Measurements from ENCODE around the gene RFWD3.
"Not testable (repeated sequence)": the region's sequence is repeated elsewhere in the genome, so short reads cannot be mapped to it uniquely, and the experiment has no call there.

The RFWD3 gene

DNA sequence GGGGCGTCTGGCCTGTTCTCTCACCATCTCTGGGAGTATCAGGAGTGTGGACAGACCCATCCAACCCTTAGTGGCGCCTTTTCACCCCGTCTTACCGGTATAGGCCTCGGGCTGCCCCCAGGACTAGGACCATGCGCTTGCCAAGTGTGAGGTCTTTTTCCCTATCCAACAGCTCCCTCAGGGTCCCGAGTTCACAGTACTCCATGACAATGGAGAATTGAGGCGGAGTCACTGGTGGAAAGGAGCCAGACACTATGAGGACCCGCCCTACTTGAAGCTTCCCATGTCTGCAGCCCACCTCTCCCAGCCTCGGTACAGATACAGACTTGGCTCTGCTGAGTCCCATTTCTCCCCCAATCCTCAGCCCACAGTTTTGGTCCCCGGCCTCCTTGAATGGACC, 15.9 kb upstream of the RFWD3 start:
- no peaks in the 10 kb centered on the region for H3K9me3 ChIP-seq (ENCODE audit: control insufficient read depth, low read length)
- no peak overlapping the region for H3K9ac ChIP-seq
- no peak overlapping the region for H2AFZ ChIP-seq
- no peak overlapping the region for H3K4me2 ChIP-seq (ENCODE audit: low read length)
- H3K79me2 ChIP-seq = no peaks in the 10 kb centered on the region
- H3K4me1 ChIP-seq = no peaks in the 10 kb centered on the region
- TF ChIP-seq, protein P1, sequence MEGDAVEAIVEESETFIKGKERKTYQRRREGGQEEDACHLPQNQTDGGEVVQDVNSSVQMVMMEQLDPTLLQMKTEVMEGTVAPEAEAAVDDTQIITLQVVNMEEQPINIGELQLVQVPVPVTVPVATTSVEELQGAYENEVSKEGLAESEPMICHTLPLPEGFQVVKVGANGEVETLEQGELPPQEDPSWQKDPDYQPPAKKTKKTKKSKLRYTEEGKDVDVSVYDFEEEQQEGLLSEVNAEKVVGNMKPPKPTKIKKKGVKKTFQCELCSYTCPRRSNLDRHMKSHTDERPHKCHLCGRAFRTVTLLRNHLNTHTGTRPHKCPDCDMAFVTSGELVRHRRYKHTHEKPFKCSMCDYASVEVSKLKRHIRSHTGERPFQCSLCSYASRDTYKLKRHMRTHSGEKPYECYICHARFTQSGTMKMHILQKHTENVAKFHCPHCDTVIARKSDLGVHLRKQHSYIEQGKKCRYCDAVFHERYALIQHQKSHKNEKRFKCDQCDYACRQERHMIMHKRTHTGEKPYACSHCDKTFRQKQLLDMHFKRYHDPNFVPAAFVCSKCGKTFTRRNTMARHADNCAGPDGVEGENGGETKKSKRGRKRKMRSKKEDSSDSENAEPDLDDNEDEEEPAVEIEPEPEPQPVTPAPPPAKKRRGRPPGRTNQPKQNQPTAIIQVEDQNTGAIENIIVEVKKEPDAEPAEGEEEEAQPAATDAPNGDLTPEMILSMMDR (IDR thresholded peaks at IDR 0.05) = no peak
- no peaks in the 10 kb centered on the region for H3K27me3 ChIP-seq (ENCODE audit: control insufficient read depth, insufficient read depth, low read length)
- H3K36me3 ChIP-seq (ENCODE audit: control insufficient read depth, insufficient read depth, low read length) = no peaks in the 10 kb centered on the region
- H3K27ac ChIP-seq = no peak overlapping the region
- no peak overlapping the region for H3K4me3 ChIP-seq (ENCODE audit: low read depth, low read length)

GRCh38 chr16:74680681-74681080, 14.0 kb upstream of the RFWD3 start:
- TF ChIP-seq, protein P1 (IDR thresholded peaks at IDR 0.05) = no peak

DNA sequence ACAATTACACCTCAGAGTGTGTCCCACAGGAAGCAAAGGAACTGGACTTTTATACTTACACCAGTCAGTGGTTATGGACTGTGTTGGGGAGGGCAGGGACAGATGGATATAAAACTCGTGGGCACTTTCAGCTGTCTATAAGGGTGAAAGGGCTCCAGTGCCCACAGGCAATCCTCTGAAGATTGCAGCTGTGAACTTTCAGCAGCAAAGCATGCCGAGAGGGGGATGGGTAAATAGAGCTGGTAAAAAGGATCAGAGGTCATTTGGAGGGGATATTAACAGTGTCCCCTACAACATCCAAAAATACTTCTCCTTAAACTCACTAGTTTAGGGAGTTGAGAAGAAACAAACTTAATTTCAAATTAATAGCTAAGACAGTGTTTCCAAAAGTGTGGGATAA, 13.3 kb upstream of the RFWD3 start:
- Histone ChIP-seq H3K27ac (no peak overlapping the region), H3K4me1 (no peaks in the 10 kb centered on the region), H3K79me2 (no peaks in the 10 kb centered on the region), H3K4me2 (ENCODE audit: low read length) (no peak overlapping the region), H3K27me3 (ENCODE audit: control insufficient read depth, insufficient read depth, low read length) (no peaks in the 10 kb centered on the region), H3K36me3 (ENCODE audit: control insufficient read depth, insufficient read depth, low read length) (no peaks in the 10 kb centered on the region), H3K4me3 (ENCODE audit: low read depth, low read length) (no peak overlapping the region), H3K9ac (no peak overlapping the region), H3K9me3 (ENCODE audit: control insufficient read depth, low read length) (no peaks in the 10 kb centered on the region), H2AFZ (no peak overlapping the region)
- TF ChIP-seq, protein P1 (IDR thresholded peaks at IDR 0.05) = no peak

More at GRCh38 chr16:74680681-74681080, 14.0 kb upstream of the RFWD3 start:
- Histone ChIP-seq H3K36me3 (ENCODE audit: control insufficient read depth, insufficient read depth, low read length) (no peaks in the 10 kb centered on the region), H3K9ac (no peak overlapping the region), H3K4me1 (no peaks in the 10 kb centered on the region), H3K4me3 (ENCODE audit: low read depth, low read length) (no peak overlapping the region), H3K9me3 (ENCODE audit: control insufficient read depth, low read length) (no peaks in the 10 kb centered on the region), H3K79me2 (no peaks in the 10 kb centered on the region), H3K27ac (no peak overlapping the region), H3K27me3 (ENCODE audit: control insufficient read depth, insufficient read depth, low read length) (no peaks in the 10 kb centered on the region), H2AFZ (no peak overlapping the region), H3K4me2 (ENCODE audit: low read length) (no peak overlapping the region)

DNA sequence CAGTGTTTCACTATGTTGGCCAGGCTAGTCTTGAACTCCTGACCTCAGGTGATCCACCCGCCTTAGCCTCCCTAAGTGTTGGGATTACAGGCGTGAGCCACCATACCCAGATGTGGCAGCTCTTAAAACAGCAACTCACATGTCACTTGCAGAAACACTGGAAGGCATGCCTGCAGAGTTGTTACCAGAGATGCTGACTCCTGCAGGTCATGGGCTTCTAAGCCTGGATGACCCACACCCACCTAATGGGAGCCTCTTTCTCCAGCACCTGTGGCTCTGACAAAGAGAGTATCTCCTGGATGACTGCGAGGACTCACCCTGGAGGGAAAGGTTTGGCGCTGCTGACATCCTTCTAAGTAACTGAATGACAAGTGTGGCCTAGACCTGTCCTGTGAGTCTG, 11.2 kb upstream of the RFWD3 start:
- no peaks in the 10 kb centered on the region for H3K9me3 ChIP-seq (ENCODE audit: control insufficient read depth, low read length)
- TF ChIP-seq, protein P1 (IDR thresholded peaks at IDR 0.05) = no peak
- H3K4me3 ChIP-seq (ENCODE audit: low read depth, low read length) = no peak overlapping the region
- H3K9ac ChIP-seq = no peak overlapping the region
- no peak overlapping the region for H3K4me2 ChIP-seq (ENCODE audit: low read length)
- no peaks in the 10 kb centered on the region for H3K36me3 ChIP-seq (ENCODE audit: control insufficient read depth, insufficient read depth, low read length)
- no peak overlapping the region for H3K27ac ChIP-seq
- no peaks in the 10 kb centered on the region for H3K27me3 ChIP-seq (ENCODE audit: control insufficient read depth, insufficient read depth, low read length)
- no peaks in the 10 kb centered on the region for H3K4me1 ChIP-seq
- no peak overlapping the region for H2AFZ ChIP-seq
- H3K79me2 ChIP-seq = no peaks in the 10 kb centered on the region

DNA sequence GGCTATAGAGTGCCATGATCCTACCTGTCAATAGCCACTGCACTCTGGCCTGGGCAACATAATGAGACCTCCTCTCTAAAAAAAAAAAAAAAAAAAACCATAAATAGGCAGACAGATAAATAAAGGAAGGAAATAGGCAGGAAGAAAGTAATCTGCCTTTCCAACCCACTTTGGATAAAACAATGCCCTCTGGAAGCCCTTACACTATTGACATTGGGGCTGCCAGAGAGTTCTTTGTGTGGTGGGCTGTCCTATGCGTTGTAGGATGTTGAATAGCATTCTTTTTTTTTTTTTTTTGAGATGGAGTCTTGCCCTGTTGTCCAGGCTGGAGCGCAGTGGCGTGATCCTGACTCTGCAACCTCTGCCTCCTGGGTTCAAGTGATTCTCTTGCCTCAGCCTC, 7.2 kb upstream of the RFWD3 start:
- H3K36me3 ChIP-seq (ENCODE audit: control insufficient read depth, insufficient read depth, low read length) = no peaks in the 10 kb centered on the region
- H3K27ac ChIP-seq = no peak overlapping the region
- H3K4me3 ChIP-seq (ENCODE audit: low read depth, low read length) = no peak overlapping the region
- no peak overlapping the region for H3K9ac ChIP-seq
- H3K9me3 ChIP-seq (ENCODE audit: control insufficient read depth, low read length) = no peaks in the 10 kb centered on the region
- no peak overlapping the region for H3K4me2 ChIP-seq (ENCODE audit: low read length)
- no peaks in the 10 kb centered on the region for H3K79me2 ChIP-seq
- H2AFZ ChIP-seq = no peak overlapping the region
- H3K27me3 ChIP-seq (ENCODE audit: control insufficient read depth, insufficient read depth, low read length) = no peaks in the 10 kb centered on the region
- H3K4me1 ChIP-seq = no peaks in the 10 kb centered on the region
- TF ChIP-seq, protein P1 (IDR thresholded peaks at IDR 0.05) = no peak

- not testable (repeated sequence) for H3K9ac ChIP-seq; H3K4me3 ChIP-seq (ENCODE audit: low read depth, low read length); H3K27ac ChIP-seq; H2AFZ ChIP-seq; H3K4me1 ChIP-seq; H3K27me3 ChIP-seq (ENCODE audit: control insufficient read depth, insufficient read depth, low read length); H3K4me2 ChIP-seq (ENCODE audit: low read length); H3K36me3 ChIP-seq (ENCODE audit: control insufficient read depth, insufficient read depth, low read length); H3K9me3 ChIP-seq (ENCODE audit: control insufficient read depth, low read length)
- H3K79me2 ChIP-seq = peaks cover 15% of the 10 kb centered on the region
These were observed 2.2 kb upstream of the RFWD3 start for GRCh38 chr16:74668877-74669276.
